BLaER1 treated with 17β-estradiol and CSF1 and Interleukin-3, amounts not matched to agents 10 nM and 100 nM (cell line): ENCODE measurements around the gene PLK5.
"Not testable (repeated sequence)": the region's sequence is repeated elsewhere in the genome, so short reads cannot be mapped to it uniquely, and the experiment has no call there.

ENCODE experiments used
- H3K27ac ChIP-seq, 11 experiments: shearing (Covaris generic); formaldehyde crosslinking; 2 replicates each; pipeline ENCODE4 v1.8.1; 2022
- H3K27me3 ChIP-seq, 11 experiments: shearing (Covaris generic); formaldehyde crosslinking; 2 replicates each; pipeline ENCODE4 v1.8.1; 2022
- H3K36me3 ChIP-seq, 11 experiments: shearing (Covaris generic); formaldehyde crosslinking; 2 replicates each; pipeline ENCODE4 v1.8.1; 2022
- H3K4me1 ChIP-seq, 10 experiments: shearing (Covaris generic); formaldehyde crosslinking; 2 replicates each; pipeline ENCODE4 v1.8.1; 2022
- H3K4me2 ChIP-seq, 11 experiments: shearing (Covaris generic); formaldehyde crosslinking; 2 replicates each; pipeline ENCODE4 v1.8.1; 2022
- H3K4me3 ChIP-seq, 10 experiments: shearing (Covaris generic); formaldehyde crosslinking; 2 replicates each; pipeline ENCODE4 v1.8.1; 2022
- H3K9ac ChIP-seq, 11 experiments: shearing (Covaris generic); formaldehyde crosslinking; 2 replicates each; pipeline ENCODE4 v1.8.1; 2022
- H3K9me3 ChIP-seq, 11 experiments: shearing (Covaris generic); formaldehyde crosslinking; replicated peaks in 1 of 11; 2 replicates each; pipeline ENCODE4 v1.8.1; 2022
- H4K20me1 ChIP-seq, 11 experiments: shearing (Covaris generic); formaldehyde crosslinking; 2 replicates each; pipeline ENCODE4 v1.8.1; 2022
- Cebpa-rat ChIP-seq, 11 experiments: shearing (Covaris generic); IDR thresholded peaks; 2 replicates each; pipeline ENCODE4 v1.8.1; 2022

PLK5 gene

DNA sequence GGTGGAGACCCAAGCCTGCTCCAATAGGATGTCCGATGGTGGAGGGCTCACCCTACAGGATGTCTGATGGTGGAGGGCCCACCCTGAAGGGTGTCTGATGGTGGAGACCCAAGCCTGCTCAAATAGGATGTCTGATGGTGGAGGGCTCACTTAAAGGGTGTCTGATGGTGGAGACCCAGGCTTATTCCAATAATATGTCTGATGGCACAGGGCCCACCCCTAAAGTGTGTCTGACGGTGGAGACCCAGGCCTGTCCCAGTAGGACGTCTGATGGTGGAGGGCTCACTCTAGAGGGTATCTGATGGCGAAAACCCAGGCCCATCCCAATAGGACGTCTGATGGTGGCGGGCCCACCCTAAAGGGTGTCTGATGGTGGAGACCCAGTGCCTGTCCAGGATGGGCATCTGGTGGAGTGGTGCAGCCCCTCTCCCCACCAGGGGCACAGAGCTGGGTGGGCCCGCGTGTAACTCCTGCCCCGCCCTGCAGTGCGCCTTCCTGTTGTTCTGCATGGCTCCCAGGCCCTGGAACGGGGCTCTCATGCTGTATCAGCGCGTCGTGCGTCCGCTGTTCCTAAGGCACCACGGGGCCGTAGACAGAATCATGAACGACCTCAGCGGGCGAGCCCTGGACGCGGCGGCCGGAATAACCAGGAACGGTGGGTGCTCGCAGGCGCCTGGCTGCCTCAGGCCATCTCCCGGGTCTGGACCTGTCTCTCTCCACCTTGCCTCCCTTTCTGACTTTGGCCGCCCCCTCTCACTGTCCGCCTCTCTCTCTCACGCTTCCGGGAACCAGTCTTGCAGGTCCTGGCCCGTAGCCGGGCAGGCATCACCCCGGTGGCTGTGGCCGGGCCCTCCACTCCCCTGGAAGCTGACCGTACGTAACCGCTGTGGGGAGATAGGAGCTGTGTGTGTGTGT, 27.8 kb upstream of the PLK5 start:
- no peak overlapping the region for H3K9ac ChIP-seq
- TF ChIP-seq Cebpa-rat (IDR thresholded peaks at IDR 0.05): no peak

DNA sequence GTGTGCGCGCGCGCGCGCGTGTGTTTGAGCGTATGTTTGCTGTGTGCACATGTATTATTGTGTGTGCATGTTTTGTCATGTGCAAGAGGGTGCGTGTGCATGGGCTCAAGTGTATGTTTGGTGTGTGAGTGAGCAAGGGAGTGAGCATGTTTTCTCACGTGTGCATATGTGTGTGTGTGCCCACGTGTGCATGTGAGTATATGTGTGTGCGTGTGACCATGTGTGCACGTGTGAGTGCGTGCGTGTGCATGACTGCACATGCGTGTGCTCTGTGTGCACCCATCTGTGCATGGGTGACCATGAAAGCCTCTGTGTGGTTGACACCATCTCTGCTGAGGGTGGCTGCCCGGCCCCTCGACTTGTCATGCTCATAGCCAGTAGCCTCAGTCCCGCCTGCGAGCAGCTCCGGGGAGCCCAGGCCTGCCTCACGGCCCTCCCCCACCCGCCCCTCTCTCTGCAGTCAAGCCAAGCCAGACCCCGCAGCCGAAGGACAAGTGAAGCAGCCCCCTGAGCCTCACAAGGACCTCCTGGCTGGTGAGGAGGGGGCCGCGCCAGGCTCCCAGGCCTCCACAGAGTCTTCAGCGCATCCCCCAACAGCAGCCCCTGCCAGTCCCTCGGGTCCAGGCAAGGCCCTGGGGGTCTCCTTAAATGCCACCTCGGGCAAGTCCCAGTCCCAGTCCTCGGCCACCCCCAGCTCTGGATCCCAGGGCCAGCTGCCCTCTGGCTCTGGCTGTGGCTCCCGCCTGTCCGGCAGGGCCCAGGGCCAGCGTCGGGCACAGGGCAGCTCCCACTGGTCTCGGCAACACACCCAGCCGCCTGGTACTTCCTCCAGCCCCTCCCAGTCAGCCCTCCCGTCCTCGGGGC, 26.9 kb upstream of the PLK5 start:
- H3K27ac ChIP-seq: peak overlapping the region in 4 of 11 experiments; percentile 26 to 62 (median 38); a peak in 7 of 22 replicates

More for the DNA sequence above, 27.8 kb upstream of the PLK5 start:
- no peaks in the 10 kb centered on the region for H3K36me3 ChIP-seq
- H3K9me3 ChIP-seq: peaks cover 0 to 15% (median 9%) of the 10 kb centered on the region in 11 experiments; a peak in 15 of 22 replicates
- H3K4me3 ChIP-seq: no peak overlapping the region
- peaks cover 23 to 42% (median 34%) of the 10 kb centered on the region in 10 experiments for H3K4me1 ChIP-seq
- peak overlapping the region in 6 of 11 experiments; percentile 17 to 89 (median 80); a peak in 4 of 22 replicates for H3K4me2 ChIP-seq
- peaks cover 0 to 15% (median 0%) of the 10 kb centered on the region in 11 experiments; a peak in 4 of 22 replicates for H4K20me1 ChIP-seq
- peaks cover 0 to 7% (median 0%) of the 10 kb centered on the region in 11 experiments; a peak in 4 of 22 replicates for H3K27me3 ChIP-seq
- H3K27ac ChIP-seq: no peak overlapping the region

DNA sequence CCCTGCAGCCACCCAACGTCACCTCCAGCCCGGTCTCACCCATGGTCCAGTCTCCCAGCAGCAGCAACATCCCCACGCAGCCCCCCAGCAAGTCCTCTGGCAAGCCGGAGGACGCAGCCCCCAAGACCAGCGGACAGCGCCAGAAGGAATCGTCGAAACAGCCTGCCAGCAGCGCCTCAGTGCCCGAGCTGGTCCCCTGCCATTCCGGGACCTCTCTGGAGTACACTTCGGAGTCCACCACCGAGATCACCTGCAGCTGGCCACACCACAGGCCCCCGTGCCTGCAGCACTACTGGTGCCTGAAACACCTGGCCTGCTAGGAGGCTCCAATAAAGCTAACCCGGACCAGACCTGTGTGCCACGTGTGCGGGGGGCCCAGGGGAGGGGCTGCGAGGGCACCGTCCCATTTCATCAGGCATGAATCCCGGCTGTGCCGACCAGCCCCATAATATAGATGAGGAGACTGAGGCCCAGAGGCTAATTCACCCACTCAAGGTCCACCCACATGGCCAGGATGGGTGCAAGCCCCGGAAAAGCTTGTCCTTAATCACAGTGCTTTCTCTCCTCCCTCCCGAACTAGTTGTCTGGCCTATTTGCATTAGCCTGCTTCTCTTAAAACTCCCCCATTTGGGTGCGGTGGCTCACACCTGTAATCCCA, 26.2 kb upstream of the PLK5 start:
- H3K36me3 ChIP-seq: no peaks in the 10 kb centered on the region
- peak overlapping the region in 5 of 11 experiments; percentile 21 to 59 (median 35); a peak in 8 of 22 replicates for H3K9ac ChIP-seq
- H3K4me1 ChIP-seq: peaks cover 15 to 41% (median 26%) of the 10 kb centered on the region in 10 experiments
- peaks cover 0 to 8% (median 3%) of the 10 kb centered on the region in 11 experiments; a peak in 17 of 22 replicates for H3K27me3 ChIP-seq
- peak overlapping the region in 6 of 11 experiments; percentile 6 to 62 (median 30); a peak in 8 of 22 replicates for H3K27ac ChIP-seq
- TF ChIP-seq Cebpa-rat (IDR thresholded peaks at IDR 0.05): no peak
- H3K4me3 ChIP-seq: no peak overlapping the region
- H3K4me2 ChIP-seq: peak overlapping the region; percentile 56 to 93 (median 82)
- peaks cover 0 to 15% (median 9%) of the 10 kb centered on the region in 11 experiments; a peak in 15 of 22 replicates for H3K9me3 ChIP-seq
- H4K20me1 ChIP-seq: peaks cover 0 to 15% (median 0%) of the 10 kb centered on the region in 11 experiments; a peak in 3 of 22 replicates

More for the DNA sequence above, 26.9 kb upstream of the PLK5 start:
- Histone ChIP-seq H3K27me3 (peaks cover 0 to 3% (median 0%) of the 10 kb centered on the region in 11 experiments; a peak in 2 of 22 replicates), H3K4me1 (peaks cover 15 to 37% (median 26%) of the 10 kb centered on the region in 10 experiments), H3K4me3 (no peak overlapping the region), H3K9me3 (peaks cover 0 to 15% (median 9%) of the 10 kb centered on the region in 11 experiments; a peak in 15 of 22 replicates), H4K20me1 (peaks cover 0 to 15% (median 0%) of the 10 kb centered on the region in 11 experiments; a peak in 3 of 22 replicates), H3K4me2 (peak overlapping the region; percentile 56 to 93 (median 82); a peak in 21 of 22 replicates), H3K36me3 (no peaks in the 10 kb centered on the region), H3K9ac (peak overlapping the region in 5 of 11 experiments; percentile 18 to 59 (median 35); a peak in 7 of 22 replicates)
- no peak for TF ChIP-seq Cebpa-rat (IDR thresholded peaks at IDR 0.05)

DNA sequence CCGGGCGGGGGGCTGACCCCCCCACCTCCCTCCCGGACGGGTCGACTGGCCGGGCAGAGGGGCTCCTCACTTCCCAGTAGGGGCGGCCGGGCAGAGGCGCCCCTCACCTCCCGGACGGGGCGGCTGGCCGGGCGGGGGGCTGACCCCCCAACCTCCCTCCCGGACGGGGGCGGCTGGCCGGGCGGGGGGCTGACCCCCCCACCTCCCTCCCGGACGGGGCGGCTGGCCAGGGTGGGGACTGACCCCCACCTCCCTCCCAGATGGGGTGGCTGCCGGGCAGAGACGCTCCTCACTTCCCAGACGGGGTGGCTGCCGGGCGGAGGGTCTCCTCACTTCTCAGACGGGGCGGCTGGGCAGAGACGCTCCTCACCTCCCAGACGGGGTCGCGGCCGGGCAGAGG, 24.6 kb upstream of the PLK5 start:
- not testable (repeated sequence) for H3K27ac ChIP-seq, H3K9ac ChIP-seq, H3K36me3 ChIP-seq, H3K4me3 ChIP-seq
- peaks cover 25 to 51% (median 37%) of the 10 kb centered on the region in 10 experiments for H3K4me1 ChIP-seq
- H4K20me1 ChIP-seq: peaks cover 0 to 15% (median 0%) of the 10 kb centered on the region in 11 experiments; a peak in 2 of 22 replicates
- H3K4me2 ChIP-seq: peak overlapping the region in 2 of 11 experiments; percentile 26 to 41; a peak in 2 of 22 replicates
- H3K9me3 ChIP-seq: peaks cover 0 to 15% (median 9%) of the 10 kb centered on the region in 11 experiments; a peak in 15 of 22 replicates
- H3K27me3 ChIP-seq: peaks cover 11 to 24% (median 18%) of the 10 kb centered on the region in 11 experiments; a peak in 21 of 22 replicates

DNA sequence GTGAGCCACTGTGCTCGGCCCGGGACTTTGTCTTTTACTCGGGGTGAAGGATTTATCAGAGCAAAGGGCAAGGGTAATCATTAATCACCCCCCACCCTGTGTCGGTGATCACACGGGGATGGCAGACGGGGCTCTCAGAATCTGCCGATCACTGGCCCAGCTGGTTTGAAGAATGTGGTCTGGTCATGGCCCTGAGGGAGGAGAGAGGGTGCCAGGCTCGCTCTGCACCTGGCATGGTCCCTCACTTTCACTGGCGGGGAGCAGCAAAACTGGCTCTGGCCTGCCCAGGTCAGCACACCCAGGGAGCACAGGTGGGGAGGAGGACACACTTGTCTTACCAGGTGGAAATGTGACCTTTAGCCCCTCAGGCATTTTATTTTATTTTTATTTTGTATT, 22.7 kb upstream of the PLK5 start:
- no peak overlapping the region; a peak in 1 of 22 replicates for H3K9ac ChIP-seq
- peaks cover 0 to 9% (median 0%) of the 10 kb centered on the region in 11 experiments; a peak in 2 of 22 replicates for H4K20me1 ChIP-seq
- TF ChIP-seq Cebpa-rat (IDR thresholded peaks at IDR 0.05): no peak
- peak overlapping the region in 7 of 11 experiments; percentile 17 to 59 (median 43); a peak in 11 of 22 replicates for H3K4me2 ChIP-seq
- no peak overlapping the region for H3K4me3 ChIP-seq
- H3K36me3 ChIP-seq: no peaks in the 10 kb centered on the region
- H3K27me3 ChIP-seq: peaks cover 11 to 32% (median 26%) of the 10 kb centered on the region in 11 experiments; a peak in 21 of 22 replicates
- H3K27ac ChIP-seq: no peak overlapping the region
- H3K4me1 ChIP-seq: peaks cover 25 to 50% (median 36%) of the 10 kb centered on the region in 10 experiments
- peaks cover 0 to 24% (median 9%) of the 10 kb centered on the region in 11 experiments; a peak in 15 of 22 replicates for H3K9me3 ChIP-seq

DNA sequence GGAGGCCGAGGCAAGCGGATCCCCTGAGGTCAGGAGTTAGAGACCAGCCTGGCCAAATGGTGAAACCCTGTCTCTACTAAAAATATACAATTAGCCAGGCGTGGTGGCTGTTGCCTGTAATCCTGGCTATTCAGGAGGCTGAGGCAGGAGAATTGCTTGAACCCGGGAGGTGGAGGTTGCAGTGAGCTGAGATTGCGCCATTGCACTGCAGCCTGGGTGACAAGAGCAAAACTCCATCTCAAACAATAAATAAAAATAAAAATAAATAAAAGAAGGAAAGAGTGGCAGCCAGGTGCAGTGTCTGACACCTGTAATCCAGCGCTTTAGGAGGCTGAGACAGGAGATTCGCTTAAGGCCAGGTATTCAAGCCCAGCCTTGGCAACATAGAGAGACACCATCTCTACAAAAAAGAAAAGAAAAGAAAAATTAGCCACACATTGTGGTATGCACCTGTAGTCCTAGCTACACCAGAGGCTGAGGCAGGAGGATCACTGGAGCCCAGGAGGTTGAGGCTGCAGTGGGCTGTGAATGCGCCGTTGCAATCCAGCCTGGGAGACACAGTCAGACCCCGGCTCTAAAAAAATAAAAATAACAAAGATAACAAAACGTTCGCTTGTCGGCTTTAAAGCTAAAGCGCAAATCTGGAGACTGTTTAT, 21.3 kb upstream of the PLK5 start:
- peaks cover 11 to 32% (median 26%) of the 10 kb centered on the region in 11 experiments; a peak in 21 of 22 replicates for H3K27me3 ChIP-seq

More for the DNA sequence above, 21.3 kb upstream of the PLK5 start:
- Histone ChIP-seq H4K20me1 (no peaks in the 10 kb centered on the region), H3K27ac (no peak overlapping the region), H3K36me3 (no peaks in the 10 kb centered on the region), H3K4me3 (no peak overlapping the region), H3K9ac (no peak overlapping the region), H3K4me2 (peak overlapping the region in 2 of 11 experiments; percentile 51 to 54; a peak in 4 of 22 replicates), H3K9me3 (peaks cover 0 to 25% (median 9%) of the 10 kb centered on the region in 11 experiments; a peak in 15 of 22 replicates), H3K4me1 (peaks cover 24 to 46% (median 30%) of the 10 kb centered on the region in 10 experiments)
- TF ChIP-seq Cebpa-rat (IDR thresholded peaks at IDR 0.05): no peak
